Measurements from ENCODE around the gene PBRM1.
"Not testable (repeated sequence)": the region's sequence is repeated elsewhere in the genome, so short reads cannot be mapped to it uniquely, and the experiment has no call there.

PBRM1 gene

GRCh38 chr3:52685709-52686691, at the start of gene PBRM1, which contains the start of gene GNL3:
PBRM1 (minus strand) TSS chr3:52685913.
GNL3 (plus strand) TSS chr3:52686032; CDS start chr3:52686093, 61 bp downstream.
- H3K9me3 Mint-ChIP-seq = no peaks in the 10 kb centered on the region
- no peaks in the 10 kb centered on the region for H3K27me3 Mint-ChIP-seq (ENCODE audit: low read depth)
- H3K27ac Mint-ChIP-seq = peak within 1 kb of the TSS; percentile 98
- peak within 1 kb of the TSS; percentile 99 for H3K4me3 Mint-ChIP-seq
- peaks cover 56% of the 10 kb centered on the region for H3K36me3 Mint-ChIP-seq (ENCODE audit: low read depth)
- peaks cover 49% of the 10 kb centered on the region for H3K4me1 Mint-ChIP-seq (ENCODE audit: low read depth)

DNA sequence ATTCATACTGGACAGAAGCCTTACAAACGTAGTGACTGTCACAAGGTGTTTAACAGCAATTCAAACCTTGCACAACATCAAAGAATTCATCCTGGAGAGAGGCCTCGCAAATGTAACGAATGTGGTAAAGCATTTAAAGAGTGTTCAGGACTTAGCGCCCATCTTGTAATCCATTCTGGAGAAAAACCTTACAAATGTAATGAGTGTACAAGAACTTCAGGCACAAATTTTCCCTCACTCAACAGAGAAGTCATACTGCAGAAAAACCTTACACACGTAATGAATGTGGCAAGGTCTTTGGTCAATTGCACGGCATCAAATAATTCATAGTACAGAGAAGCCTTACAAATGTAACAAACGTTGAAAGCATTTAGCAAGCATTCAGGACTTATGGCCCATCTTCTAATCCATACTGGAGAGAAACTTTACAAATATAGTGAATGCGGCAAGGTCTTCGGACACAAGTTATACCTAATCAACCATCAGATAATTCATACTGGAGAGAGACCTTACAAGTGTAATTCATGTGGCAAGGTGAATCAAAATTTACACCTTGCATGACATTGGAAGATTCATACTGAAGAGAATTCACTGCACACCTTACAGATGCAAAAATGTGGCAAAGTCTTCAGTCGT, 47.7 kb upstream of the PBRM1 start:
- Mint-ChIP-seq H3K27ac (no peak overlapping the region), H3K4me1 (ENCODE audit: low read depth) (peaks cover 8% of the 10 kb centered on the region), H3K36me3 (ENCODE audit: low read depth) (peaks cover 67% of the 10 kb centered on the region), H3K9me3 (peaks cover 44% of the 10 kb centered on the region), H3K27me3 (ENCODE audit: low read depth) (no peaks in the 10 kb centered on the region), H3K4me3 (no peak overlapping the region)

GRCh38 chr3:52731590-52731989, 45.9 kb upstream of the PBRM1 start:
- H3K4me3 Mint-ChIP-seq = no peak overlapping the region
- peaks cover 51% of the 10 kb centered on the region for H3K9me3 Mint-ChIP-seq
- no peaks in the 10 kb centered on the region for H3K27me3 Mint-ChIP-seq (ENCODE audit: low read depth)
- peaks cover 65% of the 10 kb centered on the region for H3K36me3 Mint-ChIP-seq (ENCODE audit: low read depth)
- peaks cover 8% of the 10 kb centered on the region for H3K4me1 Mint-ChIP-seq (ENCODE audit: low read depth)
- no peak overlapping the region for H3K27ac Mint-ChIP-seq

DNA sequence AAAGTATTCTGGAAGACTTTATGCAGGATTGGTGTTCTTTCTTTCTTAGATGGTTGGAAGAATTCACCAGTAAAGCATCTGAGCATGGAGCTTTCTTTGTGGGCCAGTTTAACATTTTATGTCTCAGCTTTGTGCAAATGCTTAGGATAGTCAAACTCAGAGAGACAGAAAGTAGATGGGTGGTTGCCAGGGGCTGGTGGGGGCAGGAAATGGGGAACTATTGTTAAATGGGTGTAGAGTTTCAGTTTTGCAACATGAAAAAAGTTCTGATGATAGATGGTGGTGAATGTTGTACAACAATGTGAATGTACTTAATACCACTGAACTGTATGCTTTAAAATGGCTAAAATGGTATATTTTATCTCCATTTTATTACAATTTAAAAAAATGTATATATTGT, 45.0 kb upstream of the PBRM1 start:
- H3K9me3 Mint-ChIP-seq = peaks cover 51% of the 10 kb centered on the region
- peaks cover 61% of the 10 kb centered on the region for H3K36me3 Mint-ChIP-seq (ENCODE audit: low read depth)
- H3K27me3 Mint-ChIP-seq (ENCODE audit: low read depth) = no peaks in the 10 kb centered on the region
- no peak overlapping the region for H3K4me3 Mint-ChIP-seq
- H3K4me1 Mint-ChIP-seq (ENCODE audit: low read depth) = peaks cover 8% of the 10 kb centered on the region
- H3K27ac Mint-ChIP-seq = peak overlapping the region; percentile 22

DNA sequence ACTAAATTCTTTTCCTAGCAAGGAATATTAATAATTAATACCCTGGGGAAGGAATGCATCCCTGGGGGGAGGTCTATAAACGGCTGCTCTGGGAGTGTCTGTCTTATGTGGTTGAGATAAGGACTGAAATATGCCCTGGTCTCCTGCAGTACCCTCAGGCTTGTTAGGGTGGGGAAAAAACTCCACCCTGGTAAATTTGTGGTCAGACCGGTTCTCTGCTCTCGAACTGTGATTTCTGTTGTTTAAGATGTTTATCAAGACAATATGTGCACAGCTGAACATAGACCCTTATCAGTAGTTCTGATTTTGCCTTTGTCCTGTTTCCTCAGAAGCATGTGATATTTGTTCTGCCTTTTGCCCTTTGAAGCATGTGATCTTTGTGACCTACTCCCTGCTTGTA, 43.0 kb upstream of the PBRM1 start:
- Mint-ChIP-seq H3K9me3 (peaks cover 47% of the 10 kb centered on the region), H3K36me3 (ENCODE audit: low read depth) (peaks cover 47% of the 10 kb centered on the region)
- H3K4me1 Mint-ChIP-seq (ENCODE audit: low read depth); H3K27me3 Mint-ChIP-seq (ENCODE audit: low read depth); H3K4me3 Mint-ChIP-seq; H3K27ac Mint-ChIP-seq: not testable (repeated sequence)

- Mint-ChIP-seq H3K27me3 (ENCODE audit: low read depth) (no peaks in the 10 kb centered on the region), H3K36me3 (ENCODE audit: low read depth) (peaks cover 19% of the 10 kb centered on the region), H3K4me3 (no peak overlapping the region), H3K9me3 (peaks cover 17% of the 10 kb centered on the region), H3K4me1 (ENCODE audit: low read depth) (peaks cover 23% of the 10 kb centered on the region), H3K27ac (no peak overlapping the region)
Observed at GRCh38 chr3:52724511-52724910, 38.8 kb upstream of the PBRM1 start.

- no peak overlapping the region for H3K4me3 Mint-ChIP-seq
- peaks cover 14% of the 10 kb centered on the region for H3K9me3 Mint-ChIP-seq
- H3K27me3 Mint-ChIP-seq (ENCODE audit: low read depth) = no peaks in the 10 kb centered on the region
- no peak overlapping the region for H3K27ac Mint-ChIP-seq
- peaks cover 23% of the 10 kb centered on the region for H3K4me1 Mint-ChIP-seq (ENCODE audit: low read depth)
- peaks cover 16% of the 10 kb centered on the region for H3K36me3 Mint-ChIP-seq (ENCODE audit: low read depth)
Observed at GRCh38 chr3:52723935-52724334, 38.2 kb upstream of the PBRM1 start.

GRCh38 chr3:52722491-52722890, 36.8 kb upstream of the PBRM1 start:
- H3K36me3 Mint-ChIP-seq (ENCODE audit: low read depth) = peaks cover 9% of the 10 kb centered on the region
- H3K27me3 Mint-ChIP-seq (ENCODE audit: low read depth) = no peaks in the 10 kb centered on the region
- H3K4me3 Mint-ChIP-seq = no peak overlapping the region
- H3K4me1 Mint-ChIP-seq (ENCODE audit: low read depth) = peaks cover 23% of the 10 kb centered on the region
- no peak overlapping the region for H3K27ac Mint-ChIP-seq
- peaks cover 4% of the 10 kb centered on the region for H3K9me3 Mint-ChIP-seq

DNA sequence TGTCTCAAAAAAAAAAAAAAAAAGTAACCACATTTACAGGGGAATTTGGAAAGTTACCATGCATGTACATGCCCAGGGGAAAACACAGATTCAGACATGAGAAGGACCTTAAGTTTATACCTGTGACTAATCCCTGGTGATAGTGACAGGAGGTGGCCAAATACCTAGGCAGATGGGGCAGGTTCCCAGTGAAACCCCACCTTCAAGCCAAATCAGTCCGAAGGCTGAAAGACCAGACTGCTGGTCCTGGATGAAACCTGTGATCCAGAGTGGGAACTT, 36.0 kb upstream of the PBRM1 start:
- Mint-ChIP-seq H3K27me3 (ENCODE audit: low read depth) (no peaks in the 10 kb centered on the region), H3K36me3 (ENCODE audit: low read depth) (peaks cover 11% of the 10 kb centered on the region), H3K9me3 (peaks cover 3% of the 10 kb centered on the region), H3K4me1 (ENCODE audit: low read depth) (peaks cover 23% of the 10 kb centered on the region), H3K4me3 (no peak overlapping the region), H3K27ac (peak overlapping the region; percentile 90)

- Mint-ChIP-seq H3K36me3 (ENCODE audit: low read depth) (peaks cover 14% of the 10 kb centered on the region), H3K9me3 (peaks cover 3% of the 10 kb centered on the region), H3K4me3 (peak overlapping the region; percentile 36), H3K27ac (peak overlapping the region; percentile 90), H3K4me1 (ENCODE audit: low read depth) (peaks cover 23% of the 10 kb centered on the region), H3K27me3 (ENCODE audit: low read depth) (no peaks in the 10 kb centered on the region)
Observed at GRCh38 chr3:52721002-52721729, 35.5 kb upstream of the PBRM1 start.

DNA sequence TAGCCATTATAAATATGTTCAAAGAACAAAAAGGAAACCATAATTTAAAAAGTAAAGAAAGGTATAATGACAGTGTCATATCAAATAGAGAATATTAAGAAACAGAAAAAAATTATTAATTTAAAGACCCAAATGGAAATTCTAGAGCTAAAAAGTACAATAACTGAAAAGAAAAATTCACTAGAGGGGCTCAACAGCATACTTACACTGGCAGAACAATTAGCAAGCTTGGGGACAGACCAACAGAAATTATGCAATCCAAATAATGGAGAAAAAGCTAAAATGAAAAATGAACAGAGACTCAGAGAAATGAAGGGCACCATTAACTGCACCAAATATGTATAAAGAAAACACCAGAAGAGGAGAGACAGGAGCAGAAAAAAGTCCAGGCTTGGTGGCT, 33.9 kb upstream of the PBRM1 start:
- H3K4me3 Mint-ChIP-seq = no peak overlapping the region
- H3K9me3 Mint-ChIP-seq = peaks cover 3% of the 10 kb centered on the region
- peaks cover 13% of the 10 kb centered on the region for H3K36me3 Mint-ChIP-seq (ENCODE audit: low read depth)
- H3K27me3 Mint-ChIP-seq (ENCODE audit: low read depth) = no peaks in the 10 kb centered on the region
- no peak overlapping the region for H3K27ac Mint-ChIP-seq
- peaks cover 23% of the 10 kb centered on the region for H3K4me1 Mint-ChIP-seq (ENCODE audit: low read depth)

DNA sequence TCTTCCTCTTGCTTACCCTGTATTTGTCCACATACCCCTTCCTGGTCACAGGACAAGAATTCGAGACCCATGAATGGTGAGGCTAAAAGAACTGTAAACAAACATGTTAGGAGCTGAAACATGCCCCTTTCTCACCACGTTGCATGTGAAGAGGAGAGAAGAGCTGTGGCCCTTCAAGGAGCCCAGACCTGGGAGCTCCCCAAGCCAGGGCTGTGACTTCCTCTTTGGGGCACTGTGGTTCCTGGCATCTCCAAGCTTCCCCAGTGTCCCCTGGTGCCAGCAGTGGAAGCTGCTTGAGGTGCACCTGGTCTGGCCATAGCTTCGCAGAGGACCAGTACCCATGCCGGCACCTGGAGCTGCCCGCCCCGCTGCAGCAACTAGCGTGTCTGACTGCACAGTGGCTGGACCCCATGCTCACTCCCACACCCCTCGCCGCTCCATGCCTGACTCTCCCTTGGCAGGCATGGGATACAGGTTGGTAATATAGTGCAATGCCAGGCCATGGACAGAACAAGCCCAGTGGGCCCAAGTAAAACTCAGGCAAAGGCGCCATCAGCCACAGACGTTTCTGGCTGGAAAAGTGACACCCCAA, 30.1 kb upstream of the PBRM1 start:
- Mint-ChIP-seq H3K9me3 (peaks cover 3% of the 10 kb centered on the region), H3K4me3 (no peak overlapping the region), H3K4me1 (ENCODE audit: low read depth) (peaks cover 10% of the 10 kb centered on the region), H3K27ac (no peak overlapping the region), H3K27me3 (ENCODE audit: low read depth) (no peaks in the 10 kb centered on the region), H3K36me3 (ENCODE audit: low read depth) (peaks cover 10% of the 10 kb centered on the region)

GRCh38 chr3:52714335-52715302, 28.9 kb upstream of the PBRM1 start:
- H3K4me1 Mint-ChIP-seq (ENCODE audit: low read depth) = peaks cover 1% of the 10 kb centered on the region
- no peaks in the 10 kb centered on the region for H3K27me3 Mint-ChIP-seq (ENCODE audit: low read depth)
- no peak overlapping the region for H3K27ac Mint-ChIP-seq
- peaks cover 6% of the 10 kb centered on the region for H3K36me3 Mint-ChIP-seq (ENCODE audit: low read depth)
- peaks cover 1% of the 10 kb centered on the region for H3K9me3 Mint-ChIP-seq
- H3K4me3 Mint-ChIP-seq = no peak overlapping the region
